Measurements from ENCODE around the gene CUZD1. TPM values are rescaled to one million over a fixed set of nuclear protein-coding genes. Genes with fewer than 3 reads are reported as not detected.

CUZD1 gene
- total and polyA plus RNA-seq, 9 of the 15 experiments (the other 6 are each of a cell fraction or from before 2014, with no cell fraction given): 0.51 to 1.7 (median 1.1) TPM

- no peaks in the 10 kb centered on the region for H3K27me3 ChIP-seq (ENCODE audit: control insufficient read depth in 2 of 2, insufficient read depth in 2 of 2, low read length in 2 of 2)
- FAIRE-seq (no peak), DNase-seq (ENCODE audit: extremely low read depth in 1 of 4, low spot score in 3 of 4) (no peak), ATAC-seq (no peak)
- H3K79me2 ChIP-seq (ENCODE audit: control insufficient read depth, insufficient read depth, low read length): peaks cover 66% of the 10 kb centered on the region
- no peak overlapping the region for H3K27ac ChIP-seq (ENCODE audit: extremely low read depth, low read depth, low read length)
- H3K9me3 ChIP-seq (replicated peaks; ENCODE audit: control insufficient read depth, insufficient read depth, low read depth, low read length): no peaks in the 10 kb centered on the region
- H4K20me1 ChIP-seq (replicated peaks; ENCODE audit: control insufficient read depth, insufficient read depth, low read length): peaks cover 18% of the 10 kb centered on the region
- H3K4me3 ChIP-seq: no peak overlapping the region
- H3K9me1 ChIP-seq (ENCODE audit: control insufficient read depth, insufficient read depth, low read length): no peaks in the 10 kb centered on the region
- H3K36me3 ChIP-seq (ENCODE audit: control insufficient read depth, insufficient read depth, low read length): no peaks in the 10 kb centered on the region
- no peak overlapping the region for H2AFZ ChIP-seq (ENCODE audit: low read depth, low read length)
- H3K4me2 ChIP-seq (ENCODE audit: insufficient read depth, low read length): no peak overlapping the region
- H3K4me1 ChIP-seq (replicated peaks in 1 of 2; ENCODE audit: control insufficient read depth in 2 of 2, insufficient read depth in 2 of 2, low read length in 2 of 2): peaks cover 0 to 6% of the 10 kb centered on the region in 2 experiments; a peak in 2 of 5 replicates
- no peak overlapping the region for H3K9ac ChIP-seq (ENCODE audit: insufficient read depth in 1 of 2, low read depth in 2 of 2, low read length in 2 of 2)
- ChIA-PET POLR2A (no interaction called here), CTCF (ENCODE audit: low intra/inter-chr PET ratio) (no interaction called here)
- in situ Hi-C loops (cut with MboI): no loop called here
- 88% methylated on average over 2 of the region's 2 CpGs for WGBS (ENCODE audit: insufficient coverage, low coverage, missing lambda C conversion rate)
- BruUV-seq (replicated peaks): no TSS peak
- intact Hi-C loops (cut with micrococcal nuclease): no loop called here
- TF ChIP-seq ATF1 (CRISPR knock-in tag; IDR thresholded peaks at IDR 0.05) (no peak), ATF1 (tag; IDR thresholded peaks at IDR 0.05) (no peak), ZNF224 (CRISPR knock-in tag; IDR thresholded peaks at IDR 0.05) (no peak), E2F4 (CRISPR knock-in tag; IDR thresholded peaks at IDR 0.05; ENCODE audit: low read depth) (no peak), TAF1 (IDR thresholded peaks at IDR 0.05; ENCODE audit: control insufficient read depth, extremely low read depth, insufficient read depth, low read length, severe bottlenecking) (no peak), GABPB1 (CRISPR knock-in tag; IDR thresholded peaks at IDR 0.05) (no peak)
Observed at GRCh38 chr10:122863216-122864193, 17.8 kb upstream of the CUZD1 start.
